HepG2 (cell line): Measurements from ENCODE around the gene SALL4. TPM values are rescaled to one million over a fixed set of nuclear protein-coding genes. Genes with fewer than 3 reads are reported as not detected.

Source experiments
- ATAC-seq: fragments of 200-7000 bp; cut with Tn5 transposase; 3 replicates; pipeline ENCODE4 v1.9.1; 2020; ENCODE audit warnings: mild to moderate bottlenecking, moderate library complexity
- BruUV-seq: library from RNA; stranded (reverse); fragments of 400-500 nt; replicated peaks from 2 replicates; lab custom pipeline; 2021; lab: Mats Ljungman, UMichigan
- CTCF ChIA-PET: fragments of 300-600 bp; formaldehyde crosslinking; extraction: SDS; loops from one replicate; lab custom pipeline; 2021; ENCODE audit warnings: low total read pairs, inconsistent platforms, low intra/inter-chr PET ratio; lab: Yijun Ruan, JAX
- POLR2A ChIA-PET: fragments of 350-600 bp; sonication (Branson Sonifier 250); formaldehyde crosslinking; loops from one replicate; lab custom pipeline; 2020; ENCODE audit warnings: antibody characterized with exemption, inconsistent platforms; lab: Yijun Ruan, JAX
- DNase-seq: peaks from one replicate; pipeline ENCODE4 v3.0.0-alpha.2; 2015; ENCODE audit warnings: low spot score
- FAIRE-seq: peaks from 3 replicates; lab custom pipeline; 2011; peaks lifted over from hg19 to GRCh38; lab: Jason Lieb, UNC
- H2AFZ ChIP-seq: one replicate; pipeline ENCODE4 v1.6.1; 2011; ENCODE audit warnings: low read length, inconsistent platforms
- H3K27ac ChIP-seq: fragments of 300-600 bp; 3 replicates; pipeline ENCODE4 v1.8.0; 2011; ENCODE audit warnings: mixed run types, mild to moderate bottlenecking, mixed read lengths, low read length, inconsistent platforms; ENCODE audit not compliant: insufficient read depth; ENCODE audit errors: extremely low read length
- H3K27me3 ChIP-seq, 2 experiments: fragments of 200-600 bp in 1 of 2; 2 replicates in 1 of 2; 3 replicates in 1 of 2; pipeline versions ENCODE4 v1.6.0 to v1.8.0; 2011; ENCODE audit warnings: low read length in 2 of 2, mild to moderate bottlenecking in 2 of 2, moderate library complexity in 2 of 2, inconsistent platforms in 1 of 2; ENCODE audit not compliant: insufficient read depth in 2 of 2, control insufficient read depth in 1 of 2
- H3K36me3 ChIP-seq, 2 experiments: fragments of 200-600 bp in 1 of 2; replicated peaks in 1 of 2; 2 replicates in 1 of 2; 3 replicates in 1 of 2; pipeline versions ENCODE4 v1.5.1 to v1.8.0; 2011; ENCODE audit warnings: low read length in 2 of 2, inconsistent platforms in 1 of 2; ENCODE audit not compliant: insufficient read depth in 2 of 2, control insufficient read depth in 1 of 2
- H3K4me1 ChIP-seq: 2 replicates; pipeline ENCODE4 v1.5.1; 2012; ENCODE audit warnings: low read length, inconsistent platforms; ENCODE audit not compliant: insufficient read depth
- H3K4me2 ChIP-seq: 2 replicates; pipeline ENCODE4 v1.6.0; 2011; ENCODE audit warnings: low read depth, low read length, inconsistent platforms
- H3K4me3 ChIP-seq, 3 experiments: fragments of 200-600 bp in 1 of 3; sonication (generic), shearing (Covaris generic) in 1 of 3; replicated peaks in 1 of 3; 2 replicates each; pipeline ENCODE4 v1.5.1; 2011 to 2016; ENCODE audit warnings: low read length in 3 of 3, inconsistent platforms in 2 of 3, low read depth in 2 of 3, mild to moderate bottlenecking in 2 of 3, control low read depth in 1 of 3, mixed read lengths in 1 of 3; ENCODE audit not compliant: insufficient read depth in 1 of 3
- H3K79me2 ChIP-seq: one replicate; pipeline ENCODE4 v1.6.1; 2011; ENCODE audit warnings: low read length, inconsistent platforms; ENCODE audit not compliant: insufficient read depth
- H3K9ac ChIP-seq: 2 replicates; pipeline ENCODE4 v1.6.0; 2011; ENCODE audit warnings: mild to moderate bottlenecking, low read depth, low read length, inconsistent platforms; ENCODE audit not compliant: insufficient read depth
- H3K9me3 ChIP-seq: 2 replicates; pipeline ENCODE4 v1.5.1; 2012; ENCODE audit warnings: mild to moderate bottlenecking, low read length
- H4K20me1 ChIP-seq: 2 replicates; pipeline ENCODE4 v1.6.0; 2011; ENCODE audit warnings: inconsistent platforms, mild to moderate bottlenecking, low read length, moderate library complexity; ENCODE audit not compliant: insufficient read depth
- FOXC1 ChIP-seq: sonication (generic); formaldehyde crosslinking; IDR thresholded peaks from 2 replicates; pipeline ENCODE4 v1.8.0; 2022; ENCODE audit warnings: mild to moderate bottlenecking, missing genetic modification reagents, borderline replicate concordance
- NPAS2 ChIP-seq: sonication (generic); formaldehyde crosslinking; IDR thresholded peaks from 2 replicates; pipeline ENCODE4 v1.8.0; 2022; ENCODE audit warnings: mild to moderate bottlenecking, missing genetic modification reagents, borderline replicate concordance
- RNF2 ChIP-seq: fragments of 450-650 bp; conservative IDR thresholded peaks from 2 replicates; pipeline ENCODE4 v1.6.1; 2016; ENCODE audit warnings: low read depth
- TMF1 ChIP-seq: sonication (generic); formaldehyde crosslinking; IDR thresholded peaks from 2 replicates; pipeline ENCODE4 v1.8.1; 2022; ENCODE audit warnings: low read depth, missing genetic modification reagents
- ZNF138 ChIP-seq: sonication (generic); formaldehyde crosslinking; IDR thresholded peaks from 2 replicates; pipeline ENCODE4 v1.5.0; 2020; ENCODE audit warnings: mild to moderate bottlenecking, low read depth, missing genetic modification reagents
- ZNF543 ChIP-seq: sonication (generic); formaldehyde crosslinking; IDR thresholded peaks from 2 replicates; pipeline ENCODE4 v1.4.0; 2020; ENCODE audit warnings: mild to moderate bottlenecking, missing genetic modification reagents
- WGBS: methylation state at CpG from one replicate; pipeline ENCODE4 v1.1.6; 2017; ENCODE audit warnings: low lambda C conversion rate; 5-methylcytosine and 5-hydroxymethylcytosine counted together
- in situ Hi-C: cut with HindIII; loops from 2 replicates; pipeline ENCODE4 v1.10.0; 2017; ENCODE audit warnings: low pct_unique_long_range_greater_than_20kb; ENCODE audit not compliant: extremely low pct_ligation_motif_present
- intact Hi-C: fragments of 100-400 bp; cut with micrococcal nuclease; formaldehyde crosslinking; loops from one replicate; pipeline ENCODE4 v1.10.0; 2022; ENCODE audit not compliant: unreplicated experiment
- polyA plus RNA-seq, 8 experiments: library from polyadenylated mRNA; depleted of rRNA in 3 of 8; stranded (reverse) in 7 of 8; unstranded in 1 of 8; fragments of >200 nt; fragmentation: Illumina TruSeq in 4 of 8; extraction: Trizol in 4 of 8; gene quantifications; 2 replicates each; pipeline versions ENCODE4 v1.2.1 to v1.2.3, GENCODE V29; 2011 to 2016; ENCODE audit warnings: low read depth in 4 of 8, missing spikeins in 1 of 8, mixed read lengths in 1 of 8; ENCODE audit not compliant: insufficient read depth in 1 of 8
- total RNA-seq, 5 experiments: library from RNA; depleted of rRNA; stranded (reverse); fragments of >200 nt; fragmentation: Illumina TruSeq; extraction: Trizol; gene quantifications; 2 replicates each; pipeline ENCODE4 v1.2.3, GENCODE V29; 2016; ENCODE audit warnings: low read depth in 1 of 5
- TF ChIP-seq, protein P1 (sequence below): sonication (generic); formaldehyde crosslinking; IDR thresholded peaks from 2 replicates; pipeline ENCODE4 v1.5.0; 2020; ENCODE audit warnings: mild to moderate bottlenecking, missing genetic modification reagents, borderline replicate concordance
- TF ChIP-seq, protein P2 (sequence below): sonication (generic); formaldehyde crosslinking; IDR thresholded peaks from 2 replicates; pipeline ENCODE4 v1.5.0; 2020; ENCODE audit warnings: missing genetic modification reagents
- TF ChIP-seq, protein P3 (sequence below): sonication (generic); formaldehyde crosslinking; IDR thresholded peaks from 2 replicates; pipeline ENCODE4 v1.5.1; 2020; ENCODE audit warnings: mild to moderate bottlenecking, missing genetic modification reagents, moderate library complexity

The SALL4 gene
- total and polyA plus RNA-seq, 2 of the 13 experiments (the other 11 are each of a cell fraction or from before 2014, with no cell fraction given), result 0.33 to 1.8 TPM

DNA sequence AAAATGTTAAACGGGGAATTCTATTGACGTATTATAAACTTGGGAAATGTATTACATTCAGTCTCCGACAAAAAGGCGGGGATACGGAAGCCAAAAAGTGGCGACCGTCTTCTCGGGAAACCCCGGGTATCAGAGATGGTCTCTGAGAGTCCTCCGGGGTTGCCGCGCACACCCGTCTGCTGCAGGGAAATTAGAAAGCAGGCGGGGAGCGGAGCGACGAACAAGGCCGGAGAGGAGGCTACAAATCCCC lies 1.5 kb downstream of the SALL4 start:
- FAIRE-seq (no peak), DNase-seq (no peak), ATAC-seq (peak; percentile 9; the same call in 2 of the 3 replicates)
- Histone ChIP-seq H2AFZ (peak overlapping the region; percentile 48), H3K27ac (no peak overlapping the region), H3K4me2 (peak overlapping the region; percentile 99), H3K9me3 (no peaks in the 10 kb centered on the region), H3K27me3 (peaks cover 2 to 49% of the 10 kb centered on the region in 2 experiments; a peak in 3 of 5 replicates), H3K36me3 (no peaks in the 10 kb centered on the region), H3K4me3 (peak overlapping the region; percentile 55 to 78 (median 60)), H3K79me2 (no peaks in the 10 kb centered on the region), H3K9ac (peak overlapping the region; percentile 65), H4K20me1 (no peaks in the 10 kb centered on the region), H3K4me1 (peaks cover 50% of the 10 kb centered on the region)
- intact Hi-C loops (loop anchor here (1.0 to 2.0 kb wide), 2 partner anchors 166 to 283 kb away; no protein-coding TSS in a partner anchor), in situ Hi-C loops (loop anchor here (5.0 kb wide), 1 partner anchor 282 kb away; no protein-coding TSS in a partner anchor)
- TF ChIP-seq ZNF543 (CRISPR knock-in tag) (0 out of 2 replicates have a peak, but pooled peaks have one; percentile 20), ZNF138 (CRISPR knock-in tag) (0 out of 2 replicates have a peak, but pooled peaks have one; percentile 5), NPAS2 (CRISPR knock-in tag) (no peak), FOXC1 (CRISPR knock-in tag) (no peak), TMF1 (CRISPR knock-in tag) (no peak), RNF2 (0 out of 2 replicates have a peak, but pooled peaks have one; percentile 6)
- TF ChIP-seq, protein P1, sequence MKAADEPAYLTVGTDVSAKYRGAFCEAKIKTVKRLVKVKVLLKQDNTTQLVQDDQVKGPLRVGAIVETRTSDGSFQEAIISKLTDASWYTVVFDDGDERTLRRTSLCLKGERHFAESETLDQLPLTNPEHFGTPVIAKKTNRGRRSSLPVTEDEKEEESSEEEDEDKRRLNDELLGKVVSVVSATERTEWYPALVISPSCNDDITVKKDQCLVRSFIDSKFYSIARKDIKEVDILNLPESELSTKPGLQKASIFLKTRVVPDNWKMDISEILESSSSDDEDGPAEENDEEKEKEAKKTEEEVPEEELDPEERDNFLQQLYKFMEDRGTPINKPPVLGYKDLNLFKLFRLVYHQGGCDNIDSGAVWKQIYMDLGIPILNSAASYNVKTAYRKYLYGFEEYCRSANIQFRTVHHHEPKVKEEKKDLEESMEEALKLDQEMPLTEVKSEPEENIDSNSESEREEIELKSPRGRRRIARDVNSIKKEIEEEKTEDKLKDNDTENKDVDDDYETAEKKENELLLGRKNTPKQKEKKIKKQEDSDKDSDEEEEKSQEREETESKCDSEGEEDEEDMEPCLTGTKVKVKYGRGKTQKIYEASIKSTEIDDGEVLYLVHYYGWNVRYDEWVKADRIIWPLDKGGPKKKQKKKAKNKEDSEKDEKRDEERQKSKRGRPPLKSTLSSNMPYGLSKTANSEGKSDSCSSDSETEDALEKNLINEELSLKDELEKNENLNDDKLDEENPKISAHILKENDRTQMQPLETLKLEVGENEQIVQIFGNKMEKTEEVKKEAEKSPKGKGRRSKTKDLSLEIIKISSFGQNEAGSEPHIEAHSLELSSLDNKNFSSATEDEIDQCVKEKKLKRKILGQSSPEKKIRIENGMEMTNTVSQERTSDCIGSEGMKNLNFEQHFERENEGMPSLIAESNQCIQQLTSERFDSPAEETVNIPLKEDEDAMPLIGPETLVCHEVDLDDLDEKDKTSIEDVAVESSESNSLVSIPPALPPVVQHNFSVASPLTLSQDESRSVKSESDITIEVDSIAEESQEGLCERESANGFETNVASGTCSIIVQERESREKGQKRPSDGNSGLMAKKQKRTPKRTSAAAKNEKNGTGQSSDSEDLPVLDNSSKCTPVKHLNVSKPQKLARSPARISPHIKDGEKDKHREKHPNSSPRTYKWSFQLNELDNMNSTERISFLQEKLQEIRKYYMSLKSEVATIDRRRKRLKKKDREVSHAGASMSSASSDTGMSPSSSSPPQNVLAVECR (CRISPR knock-in tag), result 0 out of 2 replicates have a peak, but pooled peaks have one; percentile 9
- TF ChIP-seq, protein P2, sequence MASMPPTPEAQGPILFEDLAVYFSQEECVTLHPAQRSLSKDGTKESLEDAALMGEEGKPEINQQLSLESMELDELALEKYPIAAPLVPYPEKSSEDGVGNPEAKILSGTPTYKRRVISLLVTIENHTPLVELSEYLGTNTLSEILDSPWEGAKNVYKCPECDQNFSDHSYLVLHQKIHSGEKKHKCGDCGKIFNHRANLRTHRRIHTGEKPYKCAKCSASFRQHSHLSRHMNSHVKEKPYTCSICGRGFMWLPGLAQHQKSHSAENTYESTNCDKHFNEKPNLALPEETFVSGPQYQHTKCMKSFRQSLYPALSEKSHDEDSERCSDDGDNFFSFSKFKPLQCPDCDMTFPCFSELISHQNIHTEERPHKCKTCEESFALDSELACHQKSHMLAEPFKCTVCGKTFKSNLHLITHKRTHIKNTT (CRISPR knock-in tag), result 0 out of 2 replicates have a peak, but pooled peaks have one; percentile 8
- TF ChIP-seq, protein P3, sequence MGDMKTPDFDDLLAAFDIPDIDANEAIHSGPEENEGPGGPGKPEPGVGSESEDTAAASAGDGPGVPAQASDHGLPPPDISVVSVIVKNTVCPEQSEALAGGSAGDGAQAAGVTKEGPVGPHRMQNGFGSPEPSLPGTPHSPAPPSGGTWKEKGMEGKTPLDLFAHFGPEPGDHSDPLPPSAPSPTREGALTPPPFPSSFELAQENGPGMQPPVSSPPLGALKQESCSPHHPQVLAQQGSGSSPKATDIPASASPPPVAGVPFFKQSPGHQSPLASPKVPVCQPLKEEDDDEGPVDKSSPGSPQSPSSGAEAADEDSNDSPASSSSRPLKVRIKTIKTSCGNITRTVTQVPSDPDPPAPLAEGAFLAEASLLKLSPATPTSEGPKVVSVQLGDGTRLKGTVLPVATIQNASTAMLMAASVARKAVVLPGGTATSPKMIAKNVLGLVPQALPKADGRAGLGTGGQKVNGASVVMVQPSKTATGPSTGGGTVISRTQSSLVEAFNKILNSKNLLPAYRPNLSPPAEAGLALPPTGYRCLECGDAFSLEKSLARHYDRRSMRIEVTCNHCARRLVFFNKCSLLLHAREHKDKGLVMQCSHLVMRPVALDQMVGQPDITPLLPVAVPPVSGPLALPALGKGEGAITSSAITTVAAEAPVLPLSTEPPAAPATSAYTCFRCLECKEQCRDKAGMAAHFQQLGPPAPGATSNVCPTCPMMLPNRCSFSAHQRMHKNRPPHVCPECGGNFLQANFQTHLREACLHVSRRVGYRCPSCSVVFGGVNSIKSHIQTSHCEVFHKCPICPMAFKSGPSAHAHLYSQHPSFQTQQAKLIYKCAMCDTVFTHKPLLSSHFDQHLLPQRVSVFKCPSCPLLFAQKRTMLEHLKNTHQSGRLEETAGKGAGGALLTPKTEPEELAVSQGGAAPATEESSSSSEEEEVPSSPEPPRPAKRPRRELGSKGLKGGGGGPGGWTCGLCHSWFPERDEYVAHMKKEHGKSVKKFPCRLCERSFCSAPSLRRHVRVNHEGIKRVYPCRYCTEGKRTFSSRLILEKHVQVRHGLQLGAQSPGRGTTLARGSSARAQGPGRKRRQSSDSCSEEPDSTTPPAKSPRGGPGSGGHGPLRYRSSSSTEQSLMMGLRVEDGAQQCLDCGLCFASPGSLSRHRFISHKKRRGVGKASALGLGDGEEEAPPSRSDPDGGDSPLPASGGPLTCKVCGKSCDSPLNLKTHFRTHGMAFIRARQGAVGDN, result peak; percentile 3; the same call in 1 of the 2 replicates
- ChIA-PET CTCF (interaction anchor here (0.8 to 2.4 kb wide), 4 partner anchors 29 to 283 kb away, joined by 3 to 18 read pairs (median 6); no protein-coding TSS in a partner anchor), POLR2A (no interaction called here)
- BruUV-seq, result no TSS peak
- WGBS, result 7% methylated on average over 18 of the region's 18 CpGs
